ENCODE results near the gene CXXC5. TPM values are rescaled to one million over a fixed set of nuclear protein-coding genes. Genes with fewer than 3 reads are reported as not detected.

Gene CXXC5
- polyA plus RNA-seq, 2 donors: 21.9 to 27.8 TPM

GRCh38 chr5:139668924-139669661 is 20.9 kb downstream of the CXXC5 start:
- no peaks in the 10 kb centered on the region for H3K27me3 ChIP-seq (ENCODE audit: control insufficient read depth in 1 of 2, insufficient read depth in 2 of 2, low read length in 2 of 2)
- no peak overlapping the region for H3K4me3 ChIP-seq (ENCODE audit: low read depth in 1 of 2, low read length in 2 of 2)
- H3K36me3 ChIP-seq (ENCODE audit: control insufficient read depth in 2 of 2, insufficient read depth in 2 of 2, low read length in 1 of 2): no peaks in the 10 kb centered on the region
- H3K9me3 ChIP-seq (ENCODE audit: control insufficient read depth in 2 of 2, insufficient read depth in 1 of 2, low read depth in 1 of 2, low read length in 1 of 2): no peaks in the 10 kb centered on the region
- H3K27ac ChIP-seq (ENCODE audit: low read depth in 2 of 2, low read length in 1 of 2): peak overlapping the region; percentile 88 to 92
- WGBS, 2 donors: 74 to 83% methylated on average over 18 of the region's 18 CpGs
- H3K4me1 ChIP-seq (ENCODE audit: control insufficient read depth in 2 of 2, insufficient read depth in 2 of 2, low read length in 1 of 2): peaks cover 2 to 8% of the 10 kb centered on the region in 2 donors

DNA sequence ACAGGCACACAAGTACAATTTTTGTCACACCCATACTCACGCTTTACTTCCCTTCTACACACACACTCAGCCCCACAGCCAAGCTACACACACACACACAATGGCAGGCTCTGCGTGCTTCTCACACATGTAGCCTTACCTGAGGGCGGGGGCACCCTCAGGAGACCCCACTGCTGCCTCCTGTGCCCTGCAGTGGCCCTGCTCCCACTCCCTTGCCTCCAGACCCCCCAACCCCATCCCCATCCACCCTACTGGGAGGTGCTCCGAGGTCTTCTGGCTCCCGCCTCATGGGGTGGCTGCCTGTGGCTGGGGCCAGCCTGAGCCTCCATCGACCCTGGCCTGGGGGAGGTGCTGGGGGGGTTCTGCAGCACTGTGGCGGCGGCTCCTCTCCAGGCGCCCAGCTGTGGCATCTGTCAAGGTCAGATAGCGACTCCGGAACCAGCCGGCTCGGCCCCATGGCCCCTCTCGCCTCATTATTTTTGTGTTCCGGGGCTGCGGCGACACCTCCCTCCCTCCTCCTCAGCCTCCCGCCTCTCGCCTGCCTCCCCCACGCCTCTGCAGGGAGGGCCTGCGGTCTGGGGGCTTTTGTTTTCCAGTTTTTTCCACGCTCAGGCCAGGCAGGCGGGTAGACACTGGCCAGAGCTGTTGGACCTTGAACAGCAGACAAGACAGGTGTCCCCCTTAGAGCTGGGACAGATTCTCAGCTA is 21.7 kb downstream of the CXXC5 start:
- Histone ChIP-seq H3K9me3 (ENCODE audit: control insufficient read depth in 2 of 2, insufficient read depth in 1 of 2, low read depth in 1 of 2, low read length in 1 of 2) (no peaks in the 10 kb centered on the region), H3K36me3 (ENCODE audit: control insufficient read depth in 2 of 2, insufficient read depth in 2 of 2, low read length in 1 of 2) (no peaks in the 10 kb centered on the region), H3K27me3 (ENCODE audit: control insufficient read depth in 1 of 2, insufficient read depth in 2 of 2, low read length in 2 of 2) (no peaks in the 10 kb centered on the region), H3K4me3 (ENCODE audit: low read depth in 1 of 2, low read length in 2 of 2) (no peak overlapping the region), H3K27ac (ENCODE audit: low read depth in 2 of 2, low read length in 1 of 2) (peak overlapping the region in 1 of 2 donors; percentile 5), H3K4me1 (ENCODE audit: control insufficient read depth in 2 of 2, insufficient read depth in 2 of 2, low read length in 1 of 2) (peaks cover 2 to 8% of the 10 kb centered on the region in 2 donors)
- WGBS, 2 donors: 63 to 71% methylated on average over 23 of the region's 23 CpGs

DNA sequence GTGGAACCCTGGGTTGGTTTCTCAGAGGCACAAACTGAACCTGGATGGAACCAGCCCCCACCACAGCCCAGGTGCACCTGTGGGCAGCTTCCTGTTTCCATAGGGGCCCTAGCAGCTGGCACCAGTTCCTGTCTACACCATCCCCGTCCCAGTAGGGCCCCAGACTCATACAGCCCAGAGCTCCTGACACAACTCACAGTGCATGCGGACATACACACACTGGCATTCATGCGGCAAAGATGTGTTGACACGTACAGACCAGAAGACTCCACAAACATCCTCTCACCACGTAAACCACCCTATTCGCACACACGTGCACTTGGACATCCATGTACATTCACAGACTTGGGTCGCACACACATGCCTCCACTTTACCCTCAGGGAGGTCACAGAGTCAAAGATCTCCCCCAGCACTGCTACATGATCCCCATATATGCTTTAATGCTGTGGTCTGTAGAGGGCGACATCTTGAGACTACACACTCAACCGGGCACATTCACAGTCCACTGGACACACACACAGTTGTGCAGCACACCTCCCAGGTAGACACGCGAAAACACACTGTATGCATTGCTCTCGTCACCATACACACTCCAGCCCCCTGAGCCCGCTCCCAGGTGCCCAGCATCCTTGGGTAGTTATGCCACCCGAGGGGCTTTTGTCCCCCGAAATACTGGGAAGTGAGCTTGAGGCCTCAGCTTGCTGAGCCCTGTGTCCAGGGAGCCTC is 22.4 kb downstream of the CXXC5 start:
- H3K36me3 ChIP-seq (ENCODE audit: control insufficient read depth in 2 of 2, insufficient read depth in 2 of 2, low read length in 1 of 2): no peaks in the 10 kb centered on the region
- no peaks in the 10 kb centered on the region for H3K9me3 ChIP-seq (ENCODE audit: control insufficient read depth in 2 of 2, insufficient read depth in 1 of 2, low read depth in 1 of 2, low read length in 1 of 2)
- H3K4me1 ChIP-seq (ENCODE audit: control insufficient read depth in 2 of 2, insufficient read depth in 2 of 2, low read length in 1 of 2): peaks cover 2 to 8% of the 10 kb centered on the region in 2 donors
- 71 to 78% methylated on average over 16 of the region's 16 CpGs for WGBS, 2 donors
- no peak overlapping the region for H3K4me3 ChIP-seq (ENCODE audit: low read depth in 1 of 2, low read length in 2 of 2)
- H3K27ac ChIP-seq (ENCODE audit: low read depth in 2 of 2, low read length in 1 of 2): peak overlapping the region in 1 of 2 donors; percentile 5
- no peaks in the 10 kb centered on the region for H3K27me3 ChIP-seq (ENCODE audit: control insufficient read depth in 1 of 2, insufficient read depth in 2 of 2, low read length in 2 of 2)

DNA sequence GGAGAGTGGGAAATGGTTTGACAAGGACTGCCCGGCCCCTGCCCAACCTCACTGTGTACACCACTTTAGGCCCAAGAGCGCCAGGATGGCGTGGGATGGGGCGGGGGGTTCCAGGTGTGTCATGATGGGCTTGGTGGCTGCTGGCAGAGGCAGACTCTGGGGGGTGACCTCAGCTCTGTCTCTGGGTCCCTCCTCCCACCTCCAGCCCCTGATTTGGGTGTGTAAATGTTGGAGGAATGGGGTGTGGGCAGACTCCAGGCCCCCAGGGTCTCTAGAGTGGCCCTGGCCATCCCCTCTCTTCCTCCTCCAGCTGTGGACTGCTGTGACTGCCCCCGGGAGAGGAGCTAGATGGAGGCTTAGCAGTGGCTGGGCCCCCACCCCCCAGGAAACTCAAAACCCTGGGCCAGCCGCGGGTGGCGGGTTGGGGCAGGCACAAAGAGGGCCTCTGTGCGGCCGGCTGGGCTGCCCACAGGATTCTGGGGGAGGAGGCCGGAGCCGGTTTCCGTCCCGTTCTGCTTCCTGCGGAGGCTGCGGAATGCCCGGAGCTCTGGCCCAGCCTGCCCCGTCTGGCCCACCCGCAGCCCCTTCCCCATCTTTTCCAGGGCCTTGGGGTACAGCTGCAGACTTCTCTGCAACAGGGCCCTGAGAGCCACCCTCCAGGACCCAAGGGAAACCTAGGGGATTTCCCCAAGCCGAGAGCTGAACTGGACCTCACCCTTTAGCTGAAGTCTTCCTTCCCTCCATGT is 23.1 kb downstream of the CXXC5 start:
- Histone ChIP-seq H3K4me1 (ENCODE audit: control insufficient read depth in 2 of 2, insufficient read depth in 2 of 2, low read length in 1 of 2) (peaks cover 2 to 8% of the 10 kb centered on the region in 2 donors), H3K36me3 (ENCODE audit: control insufficient read depth in 2 of 2, insufficient read depth in 2 of 2, low read length in 1 of 2) (no peaks in the 10 kb centered on the region), H3K27ac (ENCODE audit: low read depth in 2 of 2, low read length in 1 of 2) (peak overlapping the region in 1 of 2 donors; percentile 9), H3K27me3 (ENCODE audit: control insufficient read depth in 1 of 2, insufficient read depth in 2 of 2, low read length in 2 of 2) (no peaks in the 10 kb centered on the region), H3K4me3 (ENCODE audit: low read depth in 1 of 2, low read length in 2 of 2) (no peak overlapping the region), H3K9me3 (ENCODE audit: control insufficient read depth in 2 of 2, insufficient read depth in 1 of 2, low read depth in 1 of 2, low read length in 1 of 2) (no peaks in the 10 kb centered on the region)
- WGBS, 2 donors: 51 to 68% methylated on average over 19 to 20 of the region's 20 CpGs

- Histone ChIP-seq H3K27ac (ENCODE audit: low read depth in 2 of 2, low read length in 1 of 2) (no peak overlapping the region), H3K9me3 (ENCODE audit: control insufficient read depth in 2 of 2, insufficient read depth in 1 of 2, low read depth in 1 of 2, low read length in 1 of 2) (no peaks in the 10 kb centered on the region), H3K4me3 (ENCODE audit: low read depth in 1 of 2, low read length in 2 of 2) (no peak overlapping the region), H3K4me1 (ENCODE audit: control insufficient read depth in 2 of 2, insufficient read depth in 2 of 2, low read length in 1 of 2) (peaks cover 0 to 6% of the 10 kb centered on the region in 2 donors), H3K36me3 (ENCODE audit: control insufficient read depth in 2 of 2, insufficient read depth in 2 of 2, low read length in 1 of 2) (peaks cover 0 to 2% of the 10 kb centered on the region in 2 donors), H3K27me3 (ENCODE audit: control insufficient read depth in 1 of 2, insufficient read depth in 2 of 2, low read length in 2 of 2) (no peaks in the 10 kb centered on the region)
- 79 to 88% methylated on average over 4 of the region's 4 CpGs for WGBS, 2 donors
These were observed 27.1 kb downstream of the CXXC5 start for GRCh38 chr5:139675213-139675612.

- Histone ChIP-seq H3K4me1 (ENCODE audit: control insufficient read depth in 2 of 2, insufficient read depth in 2 of 2, low read length in 1 of 2) (peaks cover 0 to 6% of the 10 kb centered on the region in 2 donors), H3K4me3 (ENCODE audit: low read depth in 1 of 2, low read length in 2 of 2) (no peak overlapping the region), H3K27me3 (ENCODE audit: control insufficient read depth in 1 of 2, insufficient read depth in 2 of 2, low read length in 2 of 2) (no peaks in the 10 kb centered on the region), H3K27ac (ENCODE audit: low read depth in 2 of 2, low read length in 1 of 2) (no peak overlapping the region), H3K9me3 (ENCODE audit: control insufficient read depth in 2 of 2, insufficient read depth in 1 of 2, low read depth in 1 of 2, low read length in 1 of 2) (no peaks in the 10 kb centered on the region), H3K36me3 (ENCODE audit: control insufficient read depth in 2 of 2, insufficient read depth in 2 of 2, low read length in 1 of 2) (peaks cover 0 to 8% of the 10 kb centered on the region in 2 donors)
- WGBS, 2 donors: 75 to 77% methylated on average over 4 of the region's 4 CpGs
These were observed 27.7 kb downstream of the CXXC5 start for GRCh38 chr5:139675825-139676224.

- Histone ChIP-seq H3K9me3 (ENCODE audit: control insufficient read depth in 2 of 2, insufficient read depth in 1 of 2, low read depth in 1 of 2, low read length in 1 of 2) (no peaks in the 10 kb centered on the region), H3K4me1 (ENCODE audit: control insufficient read depth in 2 of 2, insufficient read depth in 2 of 2, low read length in 1 of 2) (peaks cover 0 to 6% of the 10 kb centered on the region in 2 donors), H3K36me3 (ENCODE audit: control insufficient read depth in 2 of 2, insufficient read depth in 2 of 2, low read length in 1 of 2) (peaks cover 0 to 12% of the 10 kb centered on the region in 2 donors), H3K27me3 (ENCODE audit: control insufficient read depth in 1 of 2, insufficient read depth in 2 of 2, low read length in 2 of 2) (no peaks in the 10 kb centered on the region), H3K27ac (ENCODE audit: low read depth in 2 of 2, low read length in 1 of 2) (no peak overlapping the region), H3K4me3 (ENCODE audit: low read depth in 1 of 2, low read length in 2 of 2) (no peak overlapping the region)
- 60 to 61% methylated on average over 3 of the region's 3 CpGs for WGBS, 2 donors
These were observed 28.3 kb downstream of the CXXC5 start for GRCh38 chr5:139676406-139676805.

DNA sequence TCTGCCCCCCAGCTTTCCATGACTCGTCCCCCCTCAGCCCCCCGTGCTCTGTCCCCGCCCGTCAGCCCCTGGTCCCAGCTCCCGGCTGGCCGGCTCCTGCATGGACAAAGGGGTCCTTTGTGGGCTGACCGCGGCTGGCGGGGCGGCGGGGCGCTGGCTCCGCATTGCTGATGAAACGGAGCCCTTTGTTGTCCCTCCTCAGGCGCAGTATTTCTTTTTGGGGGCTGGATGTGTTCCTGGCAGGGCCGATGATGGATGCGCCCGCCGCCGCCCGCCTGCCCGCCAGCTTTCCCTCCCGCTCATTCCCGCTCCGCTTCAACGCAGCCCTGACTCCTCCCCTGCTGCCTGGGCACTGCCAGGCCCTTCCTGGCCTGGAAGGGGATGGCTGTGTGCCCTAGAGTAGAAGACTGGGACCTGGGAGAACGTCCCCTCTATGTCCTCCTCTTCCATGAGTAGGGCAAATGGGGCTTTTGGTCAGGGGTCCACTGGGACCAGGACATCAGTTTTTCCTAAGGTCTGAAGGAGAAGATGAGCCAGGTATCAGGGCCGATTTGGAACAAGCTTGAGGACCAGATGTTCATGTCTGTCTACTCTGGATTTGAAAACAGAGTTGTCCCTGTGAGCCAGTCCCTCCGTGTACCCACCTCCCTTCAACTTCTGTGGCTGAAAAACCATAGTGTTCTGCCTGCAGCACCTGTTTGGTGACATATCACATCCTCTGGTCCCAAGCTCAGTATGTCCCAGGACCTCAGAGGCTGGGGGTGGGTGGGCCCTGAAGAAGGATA is 29.0 kb downstream of the CXXC5 start:
- H3K4me3 ChIP-seq (ENCODE audit: low read depth in 1 of 2, low read length in 2 of 2): no peak overlapping the region

More for the DNA sequence above, 29.0 kb downstream of the CXXC5 start:
- Histone ChIP-seq H3K9me3 (ENCODE audit: control insufficient read depth in 2 of 2, insufficient read depth in 1 of 2, low read depth in 1 of 2, low read length in 1 of 2) (no peaks in the 10 kb centered on the region), H3K27me3 (ENCODE audit: control insufficient read depth in 1 of 2, insufficient read depth in 2 of 2, low read length in 2 of 2) (no peaks in the 10 kb centered on the region), H3K4me1 (ENCODE audit: control insufficient read depth in 2 of 2, insufficient read depth in 2 of 2, low read length in 1 of 2) (peaks cover 0 to 6% of the 10 kb centered on the region in 2 donors), H3K27ac (ENCODE audit: low read depth in 2 of 2, low read length in 1 of 2) (peak overlapping the region in 1 of 2 donors; percentile 18), H3K36me3 (ENCODE audit: control insufficient read depth in 2 of 2, insufficient read depth in 2 of 2, low read length in 1 of 2) (peaks cover 0 to 14% of the 10 kb centered on the region in 2 donors)
- whole genome bisulfite sequencing, 2 donors: 38 to 42% methylated on average over 29 of the region's 29 CpGs
